Lung microvascular endothelial cell (primary cell): ENCODE results near the gene PSMB2. TPM values are rescaled to one million over a fixed set of nuclear protein-coding genes. Genes with fewer than 3 reads are reported as not detected.
A peak's percentile ranks its signal among the peaks of the same experiment; 100 is the strongest.
"Not testable (repeated sequence)": the region's sequence is repeated elsewhere in the genome, so short reads cannot be mapped to it uniquely, and the experiment has no call there.

Experiments used
- DNase-seq, 2 donors: peaks; one replicate each; pipeline versions ENCODE4 v3.0.0 to v3.0.0-alpha.2; 2010; ENCODE audit warnings: low read depth in 2 of 2
- total RNA-seq: library from RNA; depleted of rRNA; stranded (reverse); fragments of >200 nt; gene quantifications from 2 replicates; pipeline ENCODE4 v1.2.1, GENCODE V29; 2014

PSMB2 gene
- total RNA-seq: 13.5 and 17.9 TPM in 2 replicates

DNA sequence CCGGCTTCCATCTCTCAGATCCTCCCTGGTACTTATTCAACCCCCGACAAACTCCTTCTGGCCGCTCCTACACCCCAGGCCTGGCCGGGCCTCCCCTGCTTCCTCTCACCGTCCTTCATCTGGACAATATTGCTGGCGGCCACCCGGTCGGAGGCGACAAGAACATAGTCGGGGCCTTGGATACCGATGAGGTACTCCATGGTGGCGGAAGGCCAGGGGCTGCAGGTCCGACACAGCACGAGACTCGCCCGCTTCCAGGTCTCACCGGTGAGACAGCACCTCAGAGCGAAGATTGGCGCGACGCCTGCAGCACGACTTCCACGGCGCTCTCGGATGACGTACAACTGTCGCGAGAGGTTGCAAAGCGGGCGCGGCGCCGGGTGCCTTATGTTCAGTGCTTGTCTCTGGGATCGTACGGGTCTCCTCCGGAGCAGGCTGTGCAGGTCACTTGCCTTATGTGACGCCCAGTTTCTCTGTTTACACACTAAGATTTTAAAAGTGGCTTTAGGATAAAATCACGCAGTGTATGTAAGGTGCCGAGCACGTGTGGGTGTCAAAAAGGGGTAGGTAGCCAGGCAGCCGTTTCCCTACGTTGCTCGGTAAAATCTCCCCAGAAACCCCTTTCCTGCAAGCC is at the start of gene PSMB2:
PSMB2 (minus strand) TSS at position 294 of the 634 bp plus-strand sequence; CDS start at position 200, 94 bp downstream.
- peak; percentile 97 to 98 for DNase-seq

- no peak for DNase-seq
Observed at GRCh38 chr1:35691080-35691479, 49.8 kb upstream of the PSMB2 start.

DNA sequence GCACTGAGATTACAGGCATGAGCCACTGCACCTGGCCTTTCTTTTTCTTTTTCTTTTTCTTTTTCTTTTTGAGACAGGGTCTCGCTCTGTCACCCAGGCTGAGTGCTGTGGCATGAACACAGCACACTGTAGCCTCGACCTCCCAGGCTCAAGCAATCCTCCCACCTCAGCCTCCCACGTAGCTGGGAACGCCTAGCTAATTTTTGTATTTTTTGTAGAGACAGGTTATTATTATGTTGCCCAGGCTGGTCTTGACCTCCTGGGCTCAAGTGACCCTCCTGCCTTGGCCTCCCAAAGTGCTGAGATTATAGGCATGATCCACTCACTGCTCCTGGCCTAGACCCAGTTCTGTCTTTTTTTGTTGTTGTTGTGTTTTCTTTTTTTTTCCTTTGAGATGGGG is 48.8 kb upstream of the PSMB2 start:
- not testable (repeated sequence) for DNase-seq

DNA sequence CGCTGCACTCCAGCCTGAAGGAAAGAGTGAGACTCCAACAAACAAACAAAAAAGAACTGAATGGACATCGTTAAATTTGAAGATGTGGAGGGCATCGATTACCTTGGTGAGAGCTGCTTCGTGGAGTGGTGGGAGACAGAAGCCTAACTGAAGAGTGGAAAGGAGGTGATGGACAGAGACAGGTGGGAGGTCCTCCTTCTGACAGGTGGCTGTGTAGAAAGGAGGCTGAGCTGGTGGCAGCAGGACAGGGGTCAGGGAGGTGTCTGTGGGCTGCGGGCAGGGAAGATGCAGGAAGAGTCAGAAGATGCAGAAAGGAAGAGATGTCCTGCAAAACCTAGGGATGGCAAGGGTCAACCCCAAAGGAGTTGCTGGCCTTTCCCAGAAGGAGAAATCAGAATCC is 46.8 kb upstream of the PSMB2 start:
- DNase-seq: no peak

DNA sequence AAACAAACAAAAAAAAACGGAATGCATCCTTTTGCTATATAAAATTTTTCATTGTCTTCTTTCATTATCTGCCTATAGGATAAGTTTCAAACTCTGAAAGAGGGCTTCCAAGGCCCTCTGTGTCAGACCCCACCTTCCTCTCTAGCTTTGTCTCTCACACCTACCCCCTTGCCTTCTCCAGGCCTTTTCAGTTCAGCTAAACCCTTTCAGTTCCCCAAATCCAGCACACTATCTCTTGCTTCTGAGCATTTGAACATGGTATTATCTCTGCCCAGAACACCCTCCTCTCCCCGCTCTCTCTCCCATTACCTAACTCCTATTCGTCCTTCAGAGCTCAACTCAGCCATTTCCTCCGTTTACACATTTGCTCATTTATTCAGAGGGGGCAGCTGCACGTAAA is 41.7 kb upstream of the PSMB2 start:
- DNase-seq: no peak

GRCh38 chr1:35680271-35680670 is 38.9 kb upstream of the PSMB2 start:
- no peak for DNase-seq

DNA sequence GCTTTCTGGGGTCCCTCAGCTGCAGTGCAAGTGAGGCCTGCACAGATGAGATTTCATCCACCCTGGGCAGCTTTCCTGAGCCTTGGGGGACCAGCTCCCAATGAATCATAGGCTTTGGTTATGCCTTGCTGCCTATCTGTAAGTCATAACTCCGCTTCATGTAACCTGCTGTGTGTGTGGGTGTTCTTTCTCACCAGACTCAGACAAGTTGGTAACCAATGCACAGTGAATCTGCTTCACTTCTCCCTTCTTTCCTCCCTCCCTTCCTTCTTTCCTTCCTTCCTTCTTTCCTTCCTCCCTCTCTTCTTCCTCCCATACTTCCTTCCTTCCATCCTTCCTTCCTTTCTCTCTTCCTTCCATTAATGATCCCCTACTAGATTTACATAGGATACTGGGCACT is 34.4 kb upstream of the PSMB2 start:
- DNase-seq: no peak

GRCh38 chr1:35674111-35674510 is 32.8 kb upstream of the PSMB2 start:
- no peak for DNase-seq

DNA sequence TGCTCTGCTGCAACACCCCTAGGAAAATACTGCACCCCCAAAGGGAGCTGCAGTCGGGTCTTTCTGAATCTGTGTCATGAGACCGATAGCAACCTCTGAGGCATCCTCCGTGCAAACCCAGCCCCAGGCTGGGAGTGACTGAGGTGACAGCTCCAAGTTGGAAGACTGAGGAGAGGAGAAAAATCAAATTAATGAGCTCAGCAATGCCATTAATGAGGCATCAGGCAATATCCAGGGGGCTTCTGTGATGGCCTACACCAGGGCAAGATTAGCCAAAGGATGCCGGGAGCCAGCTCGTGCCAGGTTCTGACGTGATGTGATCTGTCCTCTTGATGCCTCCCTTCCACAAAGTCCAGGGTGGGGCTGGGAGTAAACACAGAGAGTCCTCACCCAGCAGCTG is 30.8 kb upstream of the PSMB2 start:
- DNase-seq: no peak

DNA sequence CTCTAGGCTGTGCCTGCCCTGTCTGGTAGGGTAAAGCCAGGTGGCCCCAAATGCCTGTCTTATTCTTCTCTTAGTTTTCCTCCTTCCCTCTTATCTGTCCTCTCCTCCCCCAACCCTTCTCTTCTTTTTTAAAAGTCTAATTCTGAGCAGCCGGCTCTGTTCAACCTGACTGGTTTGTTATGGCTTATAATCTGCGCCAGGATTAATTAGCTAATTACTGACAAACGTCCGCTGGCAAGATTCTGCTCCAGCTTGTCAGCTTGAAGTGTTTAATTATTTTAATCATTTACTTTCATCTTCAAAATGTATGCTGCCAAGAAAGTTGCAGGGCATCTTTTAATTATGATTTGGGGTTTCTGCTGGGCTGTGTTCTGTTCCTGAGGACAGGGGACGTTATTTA is 27.2 kb upstream of the PSMB2 start:
- no peak for DNase-seq

DNA sequence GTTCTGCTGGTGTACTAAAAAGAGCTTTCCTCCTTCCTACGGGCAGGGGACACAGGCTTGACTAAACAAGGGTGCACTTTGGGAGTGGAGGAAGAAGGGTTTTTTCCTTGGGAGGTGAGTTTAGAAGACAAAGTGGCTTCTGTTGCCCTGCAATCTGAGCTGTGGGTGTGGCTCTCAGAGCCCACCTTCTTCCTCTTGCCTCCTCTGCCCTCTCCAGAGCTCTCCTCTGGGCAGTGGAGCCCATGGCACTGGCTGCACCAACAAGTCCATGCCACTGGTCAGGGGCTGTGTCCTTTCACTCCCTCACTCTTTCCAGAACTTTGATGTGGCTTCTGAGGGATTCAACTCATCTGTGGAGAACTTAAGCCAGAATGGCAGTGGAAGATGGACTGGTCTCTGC is 25.6 kb upstream of the PSMB2 start:
- no peak for DNase-seq

GRCh38 chr1:35666216-35666615 is 24.9 kb upstream of the PSMB2 start:
- no peak for DNase-seq

DNA sequence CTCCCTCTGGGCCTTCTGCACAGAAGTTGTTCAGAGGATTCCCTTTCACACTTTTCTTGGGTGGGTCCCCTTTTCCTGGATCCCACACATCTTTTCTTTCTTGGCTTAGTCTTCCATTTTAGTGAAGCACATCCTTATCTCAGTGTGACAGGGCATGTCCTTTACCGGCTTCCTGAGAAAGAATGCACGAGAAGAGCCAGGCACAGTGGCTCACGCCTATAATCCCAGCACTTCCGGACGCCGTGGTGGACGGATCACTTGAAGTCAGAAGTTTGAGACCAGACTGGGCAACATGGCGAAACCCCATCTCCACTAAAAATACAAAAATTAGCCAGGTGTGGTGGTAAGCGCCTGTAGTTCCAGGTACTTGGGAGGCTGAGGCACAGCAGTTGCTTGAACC is 22.1 kb upstream of the PSMB2 start:
- no peak for DNase-seq

- DNase-seq: no peak
Observed at GRCh38 chr1:35661474-35661795, 20.1 kb upstream of the PSMB2 start.

DNA sequence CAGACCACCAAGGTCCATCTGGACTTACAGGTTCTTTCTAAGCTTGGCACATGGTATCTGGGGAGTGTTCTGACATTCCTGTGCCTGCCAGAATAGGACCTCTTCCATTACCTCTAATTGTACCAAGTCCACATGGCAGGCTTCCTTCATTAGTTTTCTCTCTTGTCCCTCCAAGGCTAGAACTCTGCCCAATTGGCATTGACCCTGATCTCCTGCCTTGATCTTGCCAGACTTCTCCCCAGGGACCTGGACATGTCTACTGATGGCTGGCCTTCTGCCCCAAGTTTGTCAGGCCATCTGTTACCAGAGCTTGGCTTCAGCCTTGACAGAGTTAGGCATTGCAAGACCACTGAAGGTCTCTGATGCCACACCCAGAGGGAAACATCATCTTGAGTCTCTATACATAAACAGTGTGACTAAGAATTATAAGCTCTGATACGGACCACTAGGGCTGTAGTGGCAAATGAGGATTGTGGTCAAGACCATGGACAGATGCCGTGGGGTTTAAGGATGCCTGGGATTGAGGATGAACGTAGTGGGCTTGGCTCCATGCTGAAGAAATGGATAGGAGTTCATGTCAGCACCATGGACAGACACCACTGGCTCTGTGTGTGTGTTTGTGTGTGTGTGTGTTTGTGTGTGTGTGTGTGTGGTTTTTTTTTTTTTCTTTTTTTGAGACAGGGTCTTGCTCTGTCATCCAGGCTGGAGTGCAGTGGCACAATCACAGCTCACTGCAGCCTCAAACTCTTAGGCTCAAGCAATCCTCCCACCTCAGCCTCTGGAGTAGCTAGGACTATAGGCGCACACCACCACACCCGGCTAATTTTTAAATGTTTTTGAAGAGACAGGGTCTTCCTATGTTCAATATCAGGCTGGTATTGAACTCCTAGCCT is 19.5 kb upstream of the PSMB2 start:
- peak; percentile 66 to 67 for DNase-seq

GRCh38 chr1:35659589-35659988 is 18.3 kb upstream of the PSMB2 start:
- DNase-seq: no peak

DNA sequence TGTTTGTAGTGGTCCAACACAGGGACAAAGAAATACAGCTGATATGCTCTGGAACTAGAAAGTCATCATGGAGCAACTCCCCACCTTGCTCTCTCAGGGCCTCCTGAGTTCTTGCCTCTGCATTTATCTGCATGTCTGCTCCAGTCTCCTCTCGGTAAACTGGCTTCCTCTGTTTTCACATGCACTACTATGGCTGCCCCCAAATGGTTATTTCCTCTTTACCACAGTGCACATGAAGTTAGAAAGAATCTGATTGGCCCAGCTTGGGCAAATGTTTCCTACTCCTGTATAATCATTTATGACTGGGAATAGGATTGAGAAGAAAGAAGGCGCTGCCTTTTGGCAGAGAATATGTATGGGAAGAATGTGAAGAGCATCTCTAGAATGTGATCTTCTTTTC is 16.5 kb upstream of the PSMB2 start:
- DNase-seq: no peak

DNA sequence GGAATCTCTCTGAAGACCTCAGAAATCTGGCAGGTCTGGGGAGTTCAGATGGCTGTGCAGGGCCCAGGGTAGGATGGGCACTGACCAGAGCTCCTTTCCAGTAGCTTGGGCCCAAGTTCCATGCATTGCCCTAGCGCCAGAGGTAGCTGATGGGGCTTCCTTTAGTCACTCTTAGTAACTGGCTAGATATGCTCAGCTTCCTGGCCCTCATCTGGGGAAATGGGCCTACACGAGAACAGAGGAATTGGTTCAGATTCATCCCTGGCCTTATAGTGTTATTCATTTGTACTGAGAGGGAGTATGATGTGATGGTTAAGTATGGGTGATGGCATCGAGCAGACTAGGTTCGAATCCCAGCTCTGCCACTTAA is 15.5 kb upstream of the PSMB2 start:
- no peak for DNase-seq

DNA sequence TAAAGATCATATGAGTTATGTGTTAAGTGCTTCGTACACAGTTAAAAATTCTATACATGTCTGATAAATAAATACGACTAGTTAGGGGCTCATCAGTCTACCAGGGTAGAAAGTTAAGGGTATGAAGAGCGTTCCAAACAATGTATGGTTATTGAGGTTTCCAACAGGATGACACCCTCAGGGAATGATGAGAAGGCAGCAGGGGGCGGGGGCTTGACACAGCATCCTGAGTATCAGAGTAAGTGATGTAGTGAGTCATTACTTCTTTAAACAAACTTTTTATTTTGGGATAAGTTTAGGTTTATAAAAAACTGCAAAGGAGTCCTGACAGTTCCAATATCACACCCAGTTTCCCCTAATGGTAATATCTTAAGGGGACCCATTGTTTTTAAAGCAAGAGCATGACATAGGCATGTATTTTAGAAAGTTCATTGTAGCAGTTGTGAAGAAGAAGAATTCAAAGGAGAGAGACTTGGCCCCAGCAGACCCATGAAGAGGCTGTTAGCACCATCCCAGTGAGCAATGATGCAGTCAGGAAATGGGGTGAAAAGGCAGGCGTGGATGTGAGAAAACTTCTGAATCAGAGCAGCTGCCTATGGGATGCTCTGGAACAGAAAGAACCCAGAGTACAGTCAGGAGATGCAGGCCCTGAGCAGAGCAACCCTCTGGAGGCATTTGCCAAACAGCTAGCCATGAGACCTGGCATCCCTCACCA is 15.0 kb upstream of the PSMB2 start:
- DNase-seq: peak in 1 of 2 donors; percentile 54

DNA sequence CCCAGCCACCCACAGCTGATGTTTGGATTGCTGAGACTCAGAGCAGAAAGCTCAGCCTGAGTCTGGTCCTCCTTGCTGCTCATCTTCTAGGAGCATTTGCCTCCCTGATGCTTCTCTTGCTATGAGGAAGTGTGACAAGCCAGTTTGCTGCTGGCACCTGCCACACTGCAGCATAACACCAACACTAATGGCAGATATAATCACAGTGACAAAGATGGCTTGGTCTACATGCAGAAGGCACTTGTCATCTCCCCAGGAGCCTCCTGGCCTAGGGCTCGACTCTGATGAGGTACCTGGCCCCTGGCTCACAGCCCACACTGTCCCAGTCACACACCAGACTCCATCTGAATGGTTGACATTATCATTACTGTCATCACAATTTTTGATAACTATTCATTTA is 13.9 kb upstream of the PSMB2 start:
- DNase-seq: no peak

DNA sequence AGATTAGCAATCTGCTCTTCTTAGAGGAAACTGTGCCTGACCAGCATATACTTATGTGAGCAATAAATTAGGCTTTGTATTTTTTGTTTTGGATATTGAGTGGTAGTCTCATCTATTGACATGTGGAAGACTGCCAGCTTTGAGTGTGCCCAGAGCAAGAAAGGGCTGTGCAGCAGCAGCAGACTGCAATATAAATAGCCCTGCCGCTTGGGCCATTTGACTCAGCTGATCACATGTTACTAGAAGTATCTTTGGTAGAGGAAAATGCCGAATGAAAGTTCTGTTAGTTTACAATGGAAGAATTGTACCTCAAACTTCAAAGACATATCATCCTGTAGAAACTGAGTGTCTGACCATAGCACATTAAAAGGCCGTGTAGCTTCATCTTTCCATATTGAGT is 9.1 kb upstream of the PSMB2 start:
- DNase-seq: no peak

- no peak for DNase-seq
Observed at GRCh38 chr1:35646043-35646442, 4.7 kb upstream of the PSMB2 start.

DNA sequence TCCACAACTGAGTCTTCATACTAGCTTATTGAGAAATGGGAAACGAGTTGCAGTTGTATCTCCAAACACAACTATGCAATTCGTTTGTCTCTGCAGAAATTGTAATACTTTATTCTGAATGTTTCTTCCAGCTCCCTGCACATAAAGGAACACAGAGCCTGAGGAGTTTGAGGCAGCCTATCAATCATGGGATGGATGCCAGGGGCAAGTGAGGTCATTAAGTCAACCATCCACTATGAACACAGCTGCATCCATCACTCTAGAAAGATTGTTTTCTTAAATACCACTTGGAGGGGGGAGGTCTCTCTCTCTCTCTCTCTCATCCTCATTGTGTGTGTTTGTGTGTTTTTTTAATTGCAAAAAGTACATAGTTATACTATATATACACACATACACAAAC is 2.9 kb upstream of the PSMB2 start:
- DNase-seq: no peak
